ENCODE data around the gene SGSH.
"Not testable (repeated sequence)": the region's sequence is repeated elsewhere in the genome, so short reads cannot be mapped to it uniquely, and the experiment has no call there.

The SGSH gene

GRCh38 chr17:80220054-80220735, at the start of gene SGSH, which contains the start of gene SLC26A11:
Gene SGSH (minus strand): TSS chr17:80220333. CDS start chr17:80220313, 20 bp downstream.
Gene SLC26A11 (plus strand): TSS chr17:80220427. CDS start chr17:80221561, 1,134 bp downstream.
- DNase-seq (ENCODE audit: low read depth) = peak; percentile 39

- no peak for DNase-seq (ENCODE audit: low read depth)
Measured at GRCh38 chr17:80269405-80269807, 49.3 kb upstream of the SGSH start.

GRCh38 chr17:80268427-80268826, 48.3 kb upstream of the SGSH start:
- no peak for DNase-seq (ENCODE audit: low read depth)

- DNase-seq (ENCODE audit: low read depth) = peak; percentile 53
Measured at GRCh38 chr17:80267391-80267790, 47.3 kb upstream of the SGSH start.

GRCh38 chr17:80265205-80266068, 45.3 kb upstream of the SGSH start:
- no peak for DNase-seq (ENCODE audit: low read depth)

GRCh38 chr17:80264205-80265075, 44.3 kb upstream of the SGSH start:
- no peak for DNase-seq (ENCODE audit: low read depth)

- no peak for DNase-seq (ENCODE audit: low read depth)
Measured at GRCh38 chr17:80263253-80264204, 43.4 kb upstream of the SGSH start.

- no peak for DNase-seq (ENCODE audit: low read depth)
Measured at GRCh38 chr17:80262775-80263244, 42.7 kb upstream of the SGSH start.

GRCh38 chr17:80262291-80262690, 42.2 kb upstream of the SGSH start:
- no peak for DNase-seq (ENCODE audit: low read depth)

- no peak for DNase-seq (ENCODE audit: low read depth)
Measured at GRCh38 chr17:80261895-80262279, 41.8 kb upstream of the SGSH start.

GRCh38 chr17:80261159-80261894, 41.2 kb upstream of the SGSH start:
- peak; percentile 52 for DNase-seq (ENCODE audit: low read depth)

- DNase-seq (ENCODE audit: low read depth) = no peak
Measured at GRCh38 chr17:80260791-80261158, 40.6 kb upstream of the SGSH start, which contains the start of gene RNF213. Gene RNF213 (plus strand): TSS chr17:80260852. CDS start chr17:80263682, 2,830 bp downstream.

- DNase-seq (ENCODE audit: low read depth) = peak; percentile 61
Measured at GRCh38 chr17:80260069-80260535, 40.0 kb upstream of the SGSH start.

GRCh38 chr17:80259457-80260068, 39.4 kb upstream of the SGSH start:
- no peak for DNase-seq (ENCODE audit: low read depth)

- not testable (repeated sequence) for DNase-seq (ENCODE audit: low read depth)
Measured at GRCh38 chr17:80258296-80258695, 38.2 kb upstream of the SGSH start.

- DNase-seq (ENCODE audit: low read depth) = no peak
Measured at GRCh38 chr17:80257716-80258213, 37.6 kb upstream of the SGSH start.

- DNase-seq (ENCODE audit: low read depth) = no peak
Measured at GRCh38 chr17:80256034-80256350, 35.9 kb upstream of the SGSH start.

- peak; percentile 94 for DNase-seq (ENCODE audit: low read depth)
Measured at GRCh38 chr17:80254396-80255251, 34.5 kb upstream of the SGSH start.
